Epithelial cell of esophagus (primary cell): ENCODE data around the gene DYNC2H1.

ENCODE experiments used
- DNase-seq: peaks from one replicate; pipeline ENCODE4 v3.0.0; 2010; ENCODE audit warnings: low read depth
- H3K4me3 ChIP-seq: 2 replicates; pipeline ENCODE4 v1.5.1; 2011; ENCODE audit warnings: mild to moderate bottlenecking, low read length, control low read depth
- TF ChIP-seq, protein P1 (sequence below): IDR thresholded peaks from 2 replicates; pipeline ENCODE4 v1.5.1; 2011; ENCODE audit warnings: low read depth, mild to moderate bottlenecking, low read length, control low read depth, inconsistent platforms; ENCODE audit not compliant: insufficient read depth; ENCODE audit errors: missing control alignments

DYNC2H1 gene

GRCh38 chr11:103494491-103494890, 385.3 kb downstream of the DYNC2H1 start:
- no peak overlapping the region for H3K4me3 ChIP-seq
- peak; percentile 10 for DNase-seq
- TF ChIP-seq, protein P1, sequence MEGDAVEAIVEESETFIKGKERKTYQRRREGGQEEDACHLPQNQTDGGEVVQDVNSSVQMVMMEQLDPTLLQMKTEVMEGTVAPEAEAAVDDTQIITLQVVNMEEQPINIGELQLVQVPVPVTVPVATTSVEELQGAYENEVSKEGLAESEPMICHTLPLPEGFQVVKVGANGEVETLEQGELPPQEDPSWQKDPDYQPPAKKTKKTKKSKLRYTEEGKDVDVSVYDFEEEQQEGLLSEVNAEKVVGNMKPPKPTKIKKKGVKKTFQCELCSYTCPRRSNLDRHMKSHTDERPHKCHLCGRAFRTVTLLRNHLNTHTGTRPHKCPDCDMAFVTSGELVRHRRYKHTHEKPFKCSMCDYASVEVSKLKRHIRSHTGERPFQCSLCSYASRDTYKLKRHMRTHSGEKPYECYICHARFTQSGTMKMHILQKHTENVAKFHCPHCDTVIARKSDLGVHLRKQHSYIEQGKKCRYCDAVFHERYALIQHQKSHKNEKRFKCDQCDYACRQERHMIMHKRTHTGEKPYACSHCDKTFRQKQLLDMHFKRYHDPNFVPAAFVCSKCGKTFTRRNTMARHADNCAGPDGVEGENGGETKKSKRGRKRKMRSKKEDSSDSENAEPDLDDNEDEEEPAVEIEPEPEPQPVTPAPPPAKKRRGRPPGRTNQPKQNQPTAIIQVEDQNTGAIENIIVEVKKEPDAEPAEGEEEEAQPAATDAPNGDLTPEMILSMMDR: no peak

DNA sequence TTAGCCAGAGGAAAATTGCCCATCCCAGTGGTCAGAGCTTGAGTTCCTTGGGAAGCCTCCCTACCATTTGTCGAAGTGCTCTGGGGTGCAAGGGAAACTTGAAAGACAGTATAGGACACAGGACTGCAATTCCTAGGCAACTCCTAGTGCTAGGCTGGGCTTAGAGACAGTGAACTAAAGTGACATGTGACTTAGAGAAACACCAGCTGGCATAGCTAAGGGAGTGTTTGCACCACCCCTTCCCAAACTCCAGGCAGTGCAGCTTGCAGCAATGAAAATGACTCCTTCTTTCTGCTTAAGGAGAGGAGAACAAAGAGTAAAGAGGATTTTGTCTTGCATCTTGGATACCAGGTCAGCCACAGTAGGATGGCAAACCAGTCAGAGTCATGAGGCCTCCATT, 388.0 kb downstream of the DYNC2H1 start:
- H3K4me3 ChIP-seq: no peak overlapping the region
- TF ChIP-seq, protein P1: no peak
- DNase-seq: no peak

GRCh38 chr11:103499710-103500340, 390.6 kb downstream of the DYNC2H1 start:
- H3K4me3 ChIP-seq: no peak overlapping the region
- DNase-seq: peak; percentile 39
- TF ChIP-seq, protein P1: no peak

DNA sequence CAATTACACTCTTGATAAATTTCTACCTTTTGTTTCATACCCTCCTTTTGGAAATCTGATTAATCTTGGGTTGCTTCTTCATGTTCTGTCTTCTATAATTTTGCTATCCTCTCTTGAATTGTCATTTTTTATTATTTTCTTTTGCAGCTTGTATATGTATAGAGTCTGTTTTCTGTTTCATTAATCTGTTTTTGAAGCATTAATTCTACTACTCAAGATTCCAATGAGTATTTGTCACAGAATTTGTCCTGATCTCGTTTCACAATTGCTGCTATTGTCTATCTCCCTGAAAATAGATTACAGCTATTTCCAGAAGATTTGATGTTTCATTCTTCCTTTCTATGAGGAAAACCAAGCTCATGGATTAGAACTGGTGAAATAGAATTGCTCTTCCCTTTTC, 406.1 kb downstream of the DYNC2H1 start:
- no peak for DNase-seq
- H3K4me3 ChIP-seq: no peak overlapping the region
- TF ChIP-seq, protein P1: no peak

DNA sequence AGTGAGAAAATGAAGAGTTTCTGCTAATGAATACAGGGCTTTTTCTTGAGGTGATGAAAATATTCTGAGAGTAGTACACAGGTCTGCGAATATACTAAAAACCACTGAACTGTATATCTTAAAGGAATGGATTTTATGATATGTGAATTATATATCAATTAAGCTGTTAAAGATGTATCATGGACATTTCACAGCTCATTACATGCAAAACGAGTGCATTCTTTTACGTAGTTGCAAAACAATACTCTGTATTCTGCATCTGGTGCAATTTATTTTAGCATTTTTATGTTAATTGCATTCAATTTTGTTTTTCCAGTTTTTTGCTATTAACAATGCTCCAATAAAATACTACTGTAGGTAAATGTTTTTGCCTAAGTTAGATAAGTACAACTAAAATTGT, 411.6 kb downstream of the DYNC2H1 start:
- no peak for DNase-seq
- H3K4me3 ChIP-seq: no peak overlapping the region
- TF ChIP-seq, protein P1: no peak

GRCh38 chr11:103525069-103525468, 415.8 kb downstream of the DYNC2H1 start:
- peak; percentile 68 for DNase-seq
- TF ChIP-seq, protein P1: no peak
- H3K4me3 ChIP-seq: no peak overlapping the region

DNA sequence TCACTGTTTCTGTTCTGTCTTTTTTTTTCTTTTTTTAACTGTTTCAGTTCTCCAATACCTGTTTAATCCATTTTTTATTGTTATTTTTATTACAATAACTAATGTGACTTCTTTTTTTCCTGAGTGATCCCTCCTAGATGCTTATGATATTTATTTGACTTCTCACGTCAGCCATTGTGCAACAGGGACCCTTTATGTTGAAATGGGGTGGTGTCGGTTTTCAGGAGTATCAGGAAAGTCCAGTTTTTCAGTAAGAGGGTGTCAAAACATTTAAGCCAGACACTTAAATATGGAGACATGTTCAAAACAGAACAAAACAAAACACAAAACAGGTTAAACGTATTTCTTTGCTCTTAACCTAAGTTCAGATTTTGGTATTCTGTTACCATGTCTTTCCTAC, 418.8 kb downstream of the DYNC2H1 start:
- DNase-seq: peak; percentile 87

More for the DNA sequence above, 418.8 kb downstream of the DYNC2H1 start:
- TF ChIP-seq, protein P1: no peak
- H3K4me3 ChIP-seq: no peak overlapping the region
